Measurements from ENCODE around the gene CNTNAP2. TPM values are rescaled to one million over a fixed set of nuclear protein-coding genes. Genes with fewer than 3 reads are reported as not detected.

The CNTNAP2 gene
- total RNA-seq, 1 donor: under 0.01 TPM

GRCh38 chr7:148270576-148270975 is 2154.0 kb downstream of the CNTNAP2 start:
- H3K4me3 ChIP-seq (ENCODE audit: low read depth, low read length): no peak overlapping the region
- TF ChIP-seq CTCF (IDR thresholded peaks at IDR 0.05; ENCODE audit: insufficient read depth, low read length): no peak
- no peak for DNase-seq (ENCODE audit: low read depth)

GRCh38 chr7:148274118-148274517 is 2157.5 kb downstream of the CNTNAP2 start:
- no peak overlapping the region for H3K4me3 ChIP-seq (ENCODE audit: low read depth, low read length)
- no peak for DNase-seq (ENCODE audit: low read depth)
- TF ChIP-seq CTCF (IDR thresholded peaks at IDR 0.05; ENCODE audit: insufficient read depth, low read length): no peak

- no peak for TF ChIP-seq CTCF (IDR thresholded peaks at IDR 0.05; ENCODE audit: insufficient read depth, low read length)
- no peak overlapping the region for H3K4me3 ChIP-seq (ENCODE audit: low read depth, low read length)
- no peak for DNase-seq (ENCODE audit: low read depth)
These were observed 2158.8 kb downstream of the CNTNAP2 start for GRCh38 chr7:148275359-148275890.

- DNase-seq (ENCODE audit: low read depth): no peak
- TF ChIP-seq CTCF (IDR thresholded peaks at IDR 0.05; ENCODE audit: insufficient read depth, low read length): no peak
These were observed 2159.9 kb downstream of the CNTNAP2 start for GRCh38 chr7:148276314-148277041.

GRCh38 chr7:148277042-148277660 is 2160.6 kb downstream of the CNTNAP2 start:
- TF ChIP-seq CTCF (IDR thresholded peaks at IDR 0.05; ENCODE audit: insufficient read depth, low read length): no peak
- no peak overlapping the region for H3K4me3 ChIP-seq (ENCODE audit: low read depth, low read length)
- no peak for DNase-seq (ENCODE audit: low read depth)

More at GRCh38 chr7:148276314-148277041, 2159.9 kb downstream of the CNTNAP2 start:
- no peak overlapping the region for H3K4me3 ChIP-seq (ENCODE audit: low read depth, low read length)

- TF ChIP-seq CTCF (IDR thresholded peaks at IDR 0.05; ENCODE audit: insufficient read depth, low read length): peak; percentile 13
These were observed 2169.5 kb downstream of the CNTNAP2 start for GRCh38 chr7:148286150-148286549.

More at GRCh38 chr7:148286150-148286549, 2169.5 kb downstream of the CNTNAP2 start:
- H3K4me3 ChIP-seq (ENCODE audit: low read depth, low read length): no peak overlapping the region
- DNase-seq (ENCODE audit: low read depth): no peak

All from fibroblast of the aortic adventitia (primary cell).